HG03135 (cell line): ENCODE measurements around the gene CITED4.

Source experiments
- ATAC-seq: cut with Tn5 transposase; IDR thresholded peaks from one replicate; pipeline ENCODE4 v1.9.1; 2021; ENCODE audit warnings: mild to moderate bottlenecking, moderate library complexity; ENCODE audit not compliant: unreplicated experiment

CITED4 gene

GRCh38 chr1:40856116-40856515 is 6.0 kb downstream of the CITED4 start:
- ATAC-seq: no peak

- ATAC-seq: no peak
Observed at GRCh38 chr1:40855513-40855912, 6.7 kb downstream of the CITED4 start.

DNA sequence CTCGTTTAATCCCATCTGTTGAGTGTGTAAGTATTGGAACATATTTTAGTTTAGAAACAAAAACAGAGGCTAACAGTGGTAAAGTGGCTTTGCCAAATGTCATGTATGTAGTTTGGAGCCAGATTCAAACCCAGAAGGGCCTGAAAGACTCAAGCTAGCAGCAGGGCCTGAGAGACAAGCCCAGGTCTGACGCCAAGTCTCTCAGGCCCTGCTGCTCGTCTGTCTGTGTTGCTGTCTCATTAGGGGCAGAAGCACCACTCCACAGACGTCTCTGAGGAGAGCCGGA is 8.3 kb downstream of the CITED4 start:
- no peak for ATAC-seq

DNA sequence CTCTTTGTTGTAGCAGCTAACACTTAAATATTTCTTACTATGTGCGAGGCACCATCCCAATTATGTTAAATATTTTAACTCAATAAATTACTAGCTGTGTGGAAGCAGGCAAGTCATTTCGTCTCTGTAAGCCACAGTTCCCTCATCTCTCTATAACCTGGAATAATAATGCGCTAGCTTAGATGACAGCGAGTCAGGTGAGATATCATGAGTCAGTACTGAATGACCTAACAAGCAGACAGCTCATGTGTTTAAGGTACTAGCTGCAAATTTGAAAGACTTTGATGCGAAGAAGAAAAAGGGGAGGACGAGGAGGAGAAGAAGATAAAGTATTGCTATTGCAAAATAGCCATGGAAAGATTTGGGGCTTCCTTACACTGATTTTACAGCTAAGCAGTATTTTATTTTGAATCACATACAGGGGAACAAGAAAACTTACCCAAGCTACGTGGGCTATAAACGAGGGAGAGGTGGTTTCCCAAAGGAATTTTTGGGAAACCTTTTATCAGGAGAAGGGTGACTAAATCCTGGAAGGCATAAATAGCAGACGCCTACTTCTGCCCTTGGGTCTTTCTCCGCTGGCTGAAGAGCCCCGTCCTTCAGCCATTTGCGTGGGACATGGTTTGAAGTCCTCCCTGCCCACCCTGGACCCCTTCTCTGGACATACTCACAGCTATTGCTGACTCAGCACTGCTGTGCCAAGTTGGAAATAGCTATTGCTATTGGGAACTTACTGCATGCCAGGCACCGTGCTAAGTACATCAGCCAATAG is 8.9 kb downstream of the CITED4 start:
- ATAC-seq: no peak

- ATAC-seq: no peak
Observed at GRCh38 chr1:40851643-40852042, 10.5 kb downstream of the CITED4 start.

- ATAC-seq: peak; percentile 66
Observed at GRCh38 chr1:40849801-40850592, 12.2 kb downstream of the CITED4 start.

DNA sequence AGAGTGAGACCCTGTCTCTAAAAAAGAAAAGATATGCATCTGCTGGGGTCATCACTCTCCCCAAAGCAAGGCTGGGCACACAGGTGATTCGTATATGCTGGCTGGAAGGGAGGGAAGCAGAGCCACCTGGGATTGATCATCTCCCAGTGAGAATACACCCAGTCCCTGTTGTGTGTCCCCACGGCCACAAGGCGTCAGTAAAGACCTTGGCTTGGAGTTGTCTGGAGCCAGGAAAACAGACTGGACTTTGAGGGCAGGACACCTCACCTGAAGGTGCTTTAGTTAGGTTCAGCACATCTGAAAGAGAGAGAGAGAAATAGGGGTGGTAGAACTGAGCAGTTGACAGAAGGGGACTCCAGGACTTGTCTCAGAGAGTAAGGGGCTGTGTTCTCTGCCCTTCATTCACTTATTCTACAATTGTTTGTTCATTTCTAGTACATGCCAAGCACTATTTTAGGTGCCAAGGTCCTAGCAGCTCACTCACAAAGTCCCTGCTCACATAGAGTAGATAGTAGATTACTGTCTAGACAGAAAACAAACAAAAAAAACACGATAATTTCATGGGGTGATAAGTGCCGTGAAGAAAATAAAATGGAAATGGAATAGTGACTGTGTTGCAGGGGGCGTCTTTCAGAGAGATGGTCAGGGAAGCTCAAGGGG is 13.5 kb downstream of the CITED4 start:
- no peak for ATAC-seq

DNA sequence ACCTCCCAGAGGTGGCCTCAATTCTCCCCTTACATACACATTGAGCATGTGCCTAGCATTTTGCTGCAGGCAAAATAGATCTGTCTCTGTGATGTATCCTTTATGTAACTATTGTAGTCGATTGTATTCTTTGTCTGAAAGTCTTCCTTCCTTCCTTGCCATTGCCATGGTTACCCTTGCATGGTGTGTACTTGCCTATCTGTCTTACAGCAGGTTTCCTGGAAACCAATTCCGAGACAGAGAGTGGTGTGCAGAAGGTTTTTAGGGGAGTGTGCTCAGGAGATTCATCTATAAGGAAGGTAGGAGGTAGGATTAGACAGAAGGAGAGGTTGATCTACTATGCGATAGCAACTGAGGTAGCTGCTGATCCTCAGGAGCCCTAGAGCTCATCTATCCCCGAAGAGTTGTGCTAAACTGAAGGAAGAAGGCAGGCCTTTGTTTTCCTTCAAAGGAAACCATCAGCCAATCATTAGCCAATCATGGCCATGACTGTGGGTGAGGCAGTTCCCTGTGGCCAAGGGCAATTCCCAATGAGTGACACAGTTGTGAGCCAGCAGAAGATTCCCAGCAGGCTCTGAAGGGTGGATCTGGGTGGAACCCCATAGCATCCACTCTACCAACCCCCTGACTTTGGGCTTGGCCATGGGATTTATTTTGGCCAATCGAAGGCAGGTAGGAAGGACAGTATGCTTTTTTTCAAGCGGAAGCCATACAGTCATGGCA is 15.0 kb downstream of the CITED4 start:
- ATAC-seq: no peak

DNA sequence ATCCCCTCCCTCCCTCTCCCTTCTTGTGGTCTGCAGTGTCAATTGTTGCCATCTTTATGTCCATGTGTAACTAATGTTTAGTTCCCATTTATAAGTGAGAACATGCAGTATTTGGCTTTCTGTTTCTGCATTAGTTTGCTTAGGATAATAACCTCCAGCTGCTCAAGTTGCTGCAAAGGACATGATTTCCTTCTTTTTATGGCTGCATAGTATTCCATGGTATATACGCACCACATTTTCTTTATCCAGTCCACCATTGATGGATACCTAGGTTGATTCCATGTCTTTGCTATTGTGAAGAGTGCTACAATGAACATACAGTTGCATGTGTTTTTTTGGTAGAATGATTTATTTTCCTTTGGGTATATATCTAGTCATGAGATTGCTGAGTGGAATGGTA is 16.3 kb downstream of the CITED4 start:
- ATAC-seq: no peak

- no peak for ATAC-seq
Observed at GRCh38 chr1:40844887-40845878, 17.0 kb downstream of the CITED4 start.

DNA sequence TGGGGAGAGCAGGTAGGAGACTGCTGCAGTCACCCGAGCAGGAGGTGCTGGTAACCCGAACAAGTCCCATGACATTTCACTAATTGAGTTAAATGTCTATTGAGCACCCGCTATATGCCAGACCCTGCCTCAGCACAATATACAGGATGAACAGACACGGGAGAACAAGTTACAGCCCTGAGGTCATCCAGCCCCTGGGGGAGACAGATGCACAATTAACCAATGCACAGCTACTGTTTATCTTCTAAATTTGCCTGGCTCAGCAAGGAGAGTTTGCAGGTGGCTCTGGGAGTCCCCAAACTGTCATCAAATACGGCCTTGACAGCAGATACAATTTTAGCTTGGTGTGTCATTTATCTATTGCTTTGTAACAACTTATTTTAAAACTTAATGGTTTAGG is 18.1 kb downstream of the CITED4 start:
- no peak for ATAC-seq

- no peak for ATAC-seq
Observed at GRCh38 chr1:40842691-40843090, 19.5 kb downstream of the CITED4 start.

GRCh38 chr1:40842207-40842606 is 20.0 kb downstream of the CITED4 start:
- no peak for ATAC-seq

DNA sequence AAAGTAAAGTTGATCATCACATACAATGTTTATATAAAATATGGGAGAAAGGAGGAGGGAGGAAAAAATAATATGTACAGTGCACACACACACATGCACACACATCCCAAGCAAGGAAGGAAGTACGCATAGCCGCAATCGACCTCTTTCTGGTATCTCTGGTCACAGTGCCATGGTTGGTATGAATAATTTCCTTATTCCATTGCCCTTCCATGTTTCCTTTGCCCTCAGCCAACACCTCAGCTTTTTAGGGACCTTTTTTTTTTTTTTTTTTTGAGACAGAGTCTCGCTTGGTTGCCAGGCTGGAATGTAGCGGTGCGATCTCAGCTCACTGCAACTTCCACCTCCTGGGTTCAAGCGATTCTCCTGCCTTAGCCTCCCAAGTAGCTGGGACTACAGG is 20.6 kb downstream of the CITED4 start:
- ATAC-seq: no peak

GRCh38 chr1:40840526-40841323 is 21.4 kb downstream of the CITED4 start:
- no peak for ATAC-seq

DNA sequence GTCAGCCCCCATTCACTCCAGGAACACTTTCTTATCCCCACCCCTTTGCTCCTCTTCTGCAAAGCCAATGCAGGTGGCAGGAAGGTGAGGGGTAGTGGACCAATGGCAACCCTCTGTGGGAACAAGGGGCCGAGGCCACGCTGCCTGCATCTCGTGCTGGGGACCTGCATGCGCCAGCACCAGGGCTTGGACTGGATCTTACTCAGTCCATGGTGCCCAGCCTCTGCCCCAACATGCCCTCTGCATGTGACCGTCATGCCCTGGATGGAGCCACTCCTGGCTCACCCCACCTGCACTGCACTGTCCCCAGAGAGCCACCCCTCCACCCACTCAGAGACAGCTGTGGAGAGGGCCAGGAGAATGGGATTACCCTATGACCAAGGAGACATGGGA is 22.2 kb downstream of the CITED4 start:
- ATAC-seq: no peak

GRCh38 chr1:40838980-40839942 is 22.9 kb downstream of the CITED4 start:
- no peak for ATAC-seq
